WTC11 (cell line): Measurements from ENCODE around the gene VWA8. TPM values are rescaled to one million over a fixed set of nuclear protein-coding genes. Genes with fewer than 3 reads are reported as not detected.
"Not testable (repeated sequence)": the region's sequence is repeated elsewhere in the genome, so short reads cannot be mapped to it uniquely, and the experiment has no call there.

Experiments
- ATAC-seq: fragments of 200-7000 bp; cut with Tn5 transposase; 2 replicates; pipeline ENCODE4 v1.10.0; 2021; ENCODE audit warnings: mild to moderate bottlenecking, moderate library complexity
- CTCF ChIA-PET: fragments of 300-600 bp; sonication (Branson Sonifier 250); formaldehyde crosslinking; loops from one replicate; lab custom pipeline; 2021; ENCODE audit warnings: antibody characterized with exemption; lab: Charles Lee
- POLR2A ChIA-PET: fragments of 350-600 bp; sonication (Branson Sonifier 250); formaldehyde crosslinking; loops from one replicate; lab custom pipeline; 2021; ENCODE audit warnings: antibody characterized with exemption; lab: Charles Lee
- DNase-seq: peaks from one replicate; pipeline ENCODE4 v3.0.0; 2021; ENCODE audit warnings: low spot score
- H3K27ac Mint-ChIP-seq: 2 replicates; pipeline ENCODE4 v1.8.0; 2021; ENCODE audit warnings: mixed read lengths
- H3K27me3 Mint-ChIP-seq: 2 replicates; pipeline ENCODE4 v1.8.0; 2021; ENCODE audit warnings: low read depth, mild to moderate bottlenecking, moderate library complexity, mixed read lengths
- H3K36me3 Mint-ChIP-seq: 2 replicates; pipeline ENCODE4 v1.8.0; 2021; ENCODE audit warnings: mixed read lengths
- H3K4me1 Mint-ChIP-seq: 2 replicates; pipeline ENCODE4 v1.8.0; 2022; ENCODE audit warnings: mixed read lengths
- H3K4me3 Mint-ChIP-seq: 2 replicates; pipeline ENCODE4 v1.8.0; 2021; ENCODE audit warnings: mild to moderate bottlenecking, moderate library complexity, mixed read lengths
- H3K9me3 Mint-ChIP-seq: 2 replicates; pipeline ENCODE4 v1.8.0; 2021; ENCODE audit warnings: mixed read lengths
- ATF1 ChIP-seq: sonication (generic); formaldehyde crosslinking; IDR thresholded peaks from 2 replicates; pipeline ENCODE4 v1.8.1; 2023; ENCODE audit warnings: mild to moderate bottlenecking, moderate library complexity, missing genetic modification reagents
- E2F1 ChIP-seq: sonication (generic); formaldehyde crosslinking; IDR thresholded peaks from 2 replicates; pipeline ENCODE4 v1.8.0; 2022; ENCODE audit warnings: mild to moderate bottlenecking, missing genetic modification reagents
- ELF4 ChIP-seq: sonication (generic); formaldehyde crosslinking; IDR thresholded peaks from 2 replicates; pipeline ENCODE4 v1.8.1; 2022; ENCODE audit warnings: low read depth, mild to moderate bottlenecking, moderate library complexity, missing genetic modification reagents
- ESRRA ChIP-seq: sonication (generic); formaldehyde crosslinking; IDR thresholded peaks from 2 replicates; pipeline ENCODE4 v1.8.1; 2022; ENCODE audit warnings: mild to moderate bottlenecking, missing genetic modification reagents, borderline replicate concordance
- FOXJ3 ChIP-seq: sonication (generic); formaldehyde crosslinking; IDR thresholded peaks from 2 replicates; pipeline ENCODE4 v1.9.0; 2021; ENCODE audit warnings: missing genetic modification reagents, mild to moderate bottlenecking, borderline replicate concordance
- FOXK1 ChIP-seq: sonication (generic); formaldehyde crosslinking; IDR thresholded peaks from 2 replicates; pipeline ENCODE4 v1.8.0; 2022; ENCODE audit warnings: mild to moderate bottlenecking, moderate library complexity, missing genetic modification reagents
- GABPB1 ChIP-seq: sonication (generic); formaldehyde crosslinking; IDR thresholded peaks from 2 replicates; pipeline ENCODE4 v1.8.1; 2023; ENCODE audit warnings: mild to moderate bottlenecking, missing genetic modification reagents
- JAZF1 ChIP-seq: fragments of 250-450 bp; sonication (Bioruptor Pico); IDR thresholded peaks from 2 replicates; pipeline ENCODE4 v1.9.0; 2021; ENCODE audit warnings: moderate library complexity, mild to moderate bottlenecking, inconsistent platforms
- NFATC4 ChIP-seq: fragments of 250-450 bp; sonication (Bioruptor Pico); IDR thresholded peaks from 2 replicates; pipeline ENCODE4 v1.9.0; 2021; ENCODE audit warnings: mild to moderate bottlenecking
- NFYB ChIP-seq: sonication (generic); formaldehyde crosslinking; conservative IDR thresholded peaks from 2 replicates; pipeline ENCODE4 v1.8.0; 2022; ENCODE audit warnings: low read depth, missing genetic modification reagents
- NR2C2 ChIP-seq: sonication (generic); formaldehyde crosslinking; IDR thresholded peaks from 2 replicates; pipeline ENCODE4 v1.8.0; 2022; ENCODE audit warnings: mild to moderate bottlenecking, missing genetic modification reagents
- PRDM15 ChIP-seq: sonication (generic); formaldehyde crosslinking; IDR thresholded peaks from 2 replicates; pipeline ENCODE4 v1.8.0; 2022; ENCODE audit warnings: missing genetic modification reagents
- PREB ChIP-seq: sonication (generic); formaldehyde crosslinking; IDR thresholded peaks from 2 replicates; pipeline ENCODE4 v1.8.1; 2022; ENCODE audit warnings: mild to moderate bottlenecking, missing genetic modification reagents, moderate library complexity, borderline replicate concordance
- ZNF121 ChIP-seq: sonication (generic); formaldehyde crosslinking; IDR thresholded peaks from 2 replicates; pipeline ENCODE4 v1.8.0; 2023; ENCODE audit warnings: missing genetic modification reagents
- ZNF219 ChIP-seq: sonication (generic); formaldehyde crosslinking; IDR thresholded peaks from 2 replicates; pipeline ENCODE4 v1.8.0; 2023; ENCODE audit warnings: missing genetic modification reagents, mild to moderate bottlenecking, borderline replicate concordance
- ZNF532 ChIP-seq: fragments of 250-450 bp; sonication (Bioruptor Pico); IDR thresholded peaks from 2 replicates; pipeline ENCODE4 v1.9.0; 2021; ENCODE audit warnings: mild to moderate bottlenecking, borderline replicate concordance
- total RNA-seq: library from RNA; stranded (reverse); gene quantifications from 3 replicates; pipeline ENCODE4 v1.2.3, GENCODE V29; 2021
- TF ChIP-seq, protein P1 (sequence below): sonication (generic); formaldehyde crosslinking; IDR thresholded peaks from 2 replicates; pipeline ENCODE4 v1.8.1; 2022; ENCODE audit warnings: low read depth, missing genetic modification reagents, borderline replicate concordance
- TF ChIP-seq, protein P2 (sequence below): sonication (generic); formaldehyde crosslinking; IDR thresholded peaks from 2 replicates; pipeline ENCODE4 v1.8.1; 2023; ENCODE audit warnings: mild to moderate bottlenecking, missing genetic modification reagents

The VWA8 gene
- total RNA-seq, 1 experiment from 2014 or later = 19.9 TPM

DNA sequence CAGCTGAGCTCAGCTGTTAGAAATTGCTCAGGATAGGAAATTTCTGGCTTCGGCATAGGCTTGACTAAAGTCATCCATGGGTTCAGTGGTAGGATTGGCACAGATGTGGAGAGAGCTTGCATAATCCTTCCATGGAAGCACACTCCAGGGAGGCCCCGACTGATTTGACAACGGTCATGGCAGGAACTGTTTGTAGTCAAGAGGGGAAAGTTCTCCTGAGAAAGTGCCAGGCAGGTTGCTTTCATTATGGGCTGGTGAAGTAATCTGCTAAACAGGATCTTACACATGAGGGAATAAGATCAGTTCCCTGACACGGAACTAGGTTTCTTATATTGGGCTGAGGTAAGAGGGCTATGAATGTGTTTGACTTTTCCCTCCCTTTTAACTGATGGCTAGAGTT is 383.5 kb downstream of the VWA8 start (continued):
- TF ChIP-seq PRDM15 (no peak), ZNF219 (CRISPR knock-in tag) (no peak), FOXJ3 (no peak), GABPB1 (CRISPR knock-in tag) (no peak), ATF1 (CRISPR knock-in tag) (no peak)

GRCh38 chr13:41573640-41574039 is 387.3 kb downstream of the VWA8 start:
- ATAC-seq, DNase-seq, H3K4me1 Mint-ChIP-seq, POLR2A ChIA-PET, H3K27ac Mint-ChIP-seq, H3K27me3 Mint-ChIP-seq, H3K4me3 Mint-ChIP-seq, H3K9me3 Mint-ChIP-seq: not testable (repeated sequence)
- peaks cover 24% of the 10 kb centered on the region for H3K36me3 Mint-ChIP-seq
- CTCF ChIA-PET = interaction anchor here (0.7 kb wide), 1 partner anchor 14 kb away, joined by 4 read pairs; no protein-coding TSS in a partner anchor

DNA sequence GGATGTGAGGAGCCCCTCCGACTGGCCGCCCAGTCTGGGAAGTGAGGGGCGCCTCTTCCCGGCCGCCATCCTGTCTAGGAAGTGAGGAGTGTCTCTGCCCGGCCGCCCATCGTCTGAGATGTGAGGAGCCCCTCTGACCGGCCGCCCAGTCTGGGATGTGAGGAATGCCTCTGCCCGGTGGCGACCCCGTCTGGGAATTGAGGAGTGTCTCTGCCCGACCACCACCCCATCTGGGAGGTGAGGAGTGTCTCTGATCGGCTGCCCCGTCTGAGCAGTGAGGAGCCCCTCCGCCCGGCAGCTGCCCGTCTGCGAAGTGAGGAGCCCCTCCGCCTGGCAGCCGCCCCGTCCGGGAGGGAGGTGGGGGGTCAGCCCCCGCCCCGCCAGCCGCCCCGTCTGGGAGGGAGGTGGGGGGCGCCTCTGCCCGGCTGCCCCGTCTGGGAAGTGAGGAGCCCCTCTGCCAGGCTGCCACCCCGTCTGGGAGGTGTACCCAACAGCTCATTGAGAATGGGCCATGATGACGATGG is 389.0 kb downstream of the VWA8 start:
- H3K27me3 Mint-ChIP-seq, POLR2A ChIA-PET, ATAC-seq, H3K4me1 Mint-ChIP-seq, CTCF ChIA-PET, H3K4me3 Mint-ChIP-seq, H3K9me3 Mint-ChIP-seq, DNase-seq, H3K27ac Mint-ChIP-seq: not testable (repeated sequence)
- peaks cover 24% of the 10 kb centered on the region for H3K36me3 Mint-ChIP-seq

DNA sequence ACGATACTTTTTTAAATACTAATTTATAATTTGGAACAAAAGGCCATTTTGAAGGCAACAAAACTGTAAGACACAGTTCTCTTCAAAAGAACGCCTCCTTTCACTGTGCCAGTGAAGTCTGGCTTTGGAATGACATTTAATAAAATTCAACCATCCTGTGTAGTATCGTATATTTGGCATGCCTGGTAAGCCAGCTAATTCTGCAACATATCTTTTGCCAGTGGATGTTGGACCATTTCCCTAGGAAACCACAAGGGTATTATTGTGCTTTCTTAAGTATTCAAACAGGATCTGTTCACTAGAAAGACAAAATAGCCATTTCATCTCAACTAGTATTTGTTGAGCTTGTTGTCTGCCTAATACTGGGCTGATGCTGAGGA is 391.9 kb downstream of the VWA8 start:
- ChIA-PET POLR2A (no interaction called here), CTCF (interaction anchor here (1.4 kb wide), 1 partner anchor 21 kb away, joined by 3 read pairs; no protein-coding TSS in a partner anchor)
- no peak overlapping the region for H3K4me3 Mint-ChIP-seq
- TF ChIP-seq ESRRA (CRISPR knock-in tag) (no peak), JAZF1 (CRISPR knock-in tag) (no peak), FOXK1 (CRISPR knock-in tag) (no peak), ZNF121 (CRISPR knock-in tag) (no peak), NFYB (CRISPR knock-in tag) (no peak), ZNF532 (no peak), E2F1 (no peak), NFATC4 (CRISPR knock-in tag) (no peak), NR2C2 (no peak), ELF4 (CRISPR knock-in tag) (no peak), PREB (CRISPR knock-in tag) (no peak)
- TF ChIP-seq, protein P1, sequence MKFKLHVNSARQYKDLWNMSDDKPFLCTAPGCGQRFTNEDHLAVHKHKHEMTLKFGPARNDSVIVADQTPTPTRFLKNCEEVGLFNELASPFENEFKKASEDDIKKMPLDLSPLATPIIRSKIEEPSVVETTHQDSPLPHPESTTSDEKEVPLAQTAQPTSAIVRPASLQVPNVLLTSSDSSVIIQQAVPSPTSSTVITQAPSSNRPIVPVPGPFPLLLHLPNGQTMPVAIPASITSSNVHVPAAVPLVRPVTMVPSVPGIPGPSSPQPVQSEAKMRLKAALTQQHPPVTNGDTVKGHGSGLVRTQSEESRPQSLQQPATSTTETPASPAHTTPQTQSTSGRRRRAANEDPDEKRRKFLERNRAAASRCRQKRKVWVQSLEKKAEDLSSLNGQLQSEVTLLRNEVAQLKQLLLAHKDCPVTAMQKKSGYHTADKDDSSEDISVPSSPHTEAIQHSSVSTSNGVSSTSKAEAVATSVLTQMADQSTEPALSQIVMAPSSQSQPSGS (CRISPR knock-in tag) = no peak
- TF ChIP-seq, protein P2, sequence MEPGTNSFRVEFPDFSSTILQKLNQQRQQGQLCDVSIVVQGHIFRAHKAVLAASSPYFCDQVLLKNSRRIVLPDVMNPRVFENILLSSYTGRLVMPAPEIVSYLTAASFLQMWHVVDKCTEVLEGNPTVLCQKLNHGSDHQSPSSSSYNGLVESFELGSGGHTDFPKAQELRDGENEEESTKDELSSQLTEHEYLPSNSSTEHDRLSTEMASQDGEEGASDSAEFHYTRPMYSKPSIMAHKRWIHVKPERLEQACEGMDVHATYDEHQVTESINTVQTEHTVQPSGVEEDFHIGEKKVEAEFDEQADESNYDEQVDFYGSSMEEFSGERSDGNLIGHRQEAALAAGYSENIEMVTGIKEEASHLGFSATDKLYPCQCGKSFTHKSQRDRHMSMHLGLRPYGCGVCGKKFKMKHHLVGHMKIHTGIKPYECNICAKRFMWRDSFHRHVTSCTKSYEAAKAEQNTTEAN = no peak

More for the DNA sequence above, 391.9 kb downstream of the VWA8 start:
- no peaks in the 10 kb centered on the region for H3K4me1 Mint-ChIP-seq
- H3K36me3 Mint-ChIP-seq = peaks cover 18% of the 10 kb centered on the region
- H3K27me3 Mint-ChIP-seq = no peaks in the 10 kb centered on the region
- no peak overlapping the region for H3K27ac Mint-ChIP-seq
- ATAC-seq (no peak), DNase-seq (no peak)
- no peaks in the 10 kb centered on the region for H3K9me3 Mint-ChIP-seq
